Right lobe of liver (tissue), 6 donors: ENCODE results near the gene ACBD6. TPM values are rescaled to one million over a fixed set of nuclear protein-coding genes. Genes with fewer than 3 reads are reported as not detected.

Experiments
- ATAC-seq, 4 donors: fragments of 200-7000 bp; cut with Tn5 transposase; one replicate each; pipeline ENCODE4 v1.9.1; 2020; ENCODE audit warnings: mild to moderate bottlenecking in 4 of 4, moderate library complexity in 4 of 4
- DNase-seq, 3 donors: peaks; one replicate each; pipeline ENCODE4 v3.0.0-alpha.2; 2020
- H3K27ac ChIP-seq, 3 donors: fragments of 200-600 bp; one replicate each; pipeline ENCODE4 v1.8.0; 2022
- H3K27me3 ChIP-seq, 2 donors: fragments of 200-600 bp; one replicate each; pipeline ENCODE4 v1.8.0; 2022
- H3K36me3 ChIP-seq, 4 donors: fragments of 200-600 bp; sonication (generic) in 1 of 4; one replicate each; pipeline versions ENCODE4 v1.5.1 to v1.8.0; 2017 to 2022; ENCODE audit warnings: control low read depth in 1 of 4
- H3K4me1 ChIP-seq, 4 donors: fragments of 200-600 bp; sonication (generic) in 1 of 4; one replicate each; pipeline versions ENCODE4 v1.5.1 to v1.8.0; 2017 to 2022; ENCODE audit warnings: control low read depth in 1 of 4
- H3K4me3 ChIP-seq, 3 donors: fragments of 200-600 bp; one replicate each; pipeline ENCODE4 v1.8.0; 2022
- H3K9me3 ChIP-seq, 4 donors: fragments of 200-600 bp; sonication (generic) in 1 of 4; one replicate each; pipeline versions ENCODE4 v1.5.1 to v1.8.0; 2017 to 2022; ENCODE audit warnings: control low read depth in 1 of 4
- POLR2A ChIP-seq: fragments of 450-650 bp; IDR thresholded peaks from one replicate; pipeline ENCODE4 v1.6.1; 2017; ENCODE audit warnings: antibody characterized with exemption, mild to moderate bottlenecking
- WGBS: methylation state at CpG from one replicate; pipeline ENCODE4 v1.1.6; 2018; ENCODE audit warnings: low coverage, low lambda C conversion rate; ENCODE audit not compliant: insufficient coverage; ENCODE audit errors: missing lambda C conversion rate; 5-methylcytosine and 5-hydroxymethylcytosine counted together
- intact Hi-C, 2 donors: fragments of 100-400 bp; cut with DNase I; formaldehyde crosslinking; loops; one replicate each; pipeline versions ENCODE4 v1.11.2 to v1.14.1; 2022
- total RNA-seq, 6 experiments: library from RNA; depleted of rRNA in 2 of 6; stranded (reverse); fragments of >200 nt in 2 of 6; fragmentation: NEBNext Ultra II Directional in 3 of 6; extraction: Animal tissue kit (Norgen Biotek cat#: 25700) in 3 of 6; gene quantifications; one replicate each; pipeline versions ENCODE4 v1.1.0 to v1.2.4, GENCODE V29; 2016 to 2023
- TF ChIP-seq, protein P1 (sequence below), 4 donors: fragments of 200-600 bp in 3 of 4; fragments of 450-650 bp in 1 of 4; IDR thresholded peaks; one replicate each; pipeline versions ENCODE4 v1.5.1 to v1.8.0; 2016 to 2022; ENCODE audit warnings: antibody characterized with exemption in 4 of 4, mild to moderate bottlenecking in 2 of 4
- donor health status: DM: no; HTN: yes; CAD: no.
- donor health status: DM: no; HTN: no; CAD: no.
- donor health status: DM: no; HTN: no; CAD: no.
- donor health status: DM: no; HTN: yes; CAD: no.
- donor health status: DM: no; HTN: yes; CAD: no.

Gene ACBD6
- total RNA-seq, 6 experiments from 2014 or later: 9.5 to 18.9 (median 11.5) TPM

DNA sequence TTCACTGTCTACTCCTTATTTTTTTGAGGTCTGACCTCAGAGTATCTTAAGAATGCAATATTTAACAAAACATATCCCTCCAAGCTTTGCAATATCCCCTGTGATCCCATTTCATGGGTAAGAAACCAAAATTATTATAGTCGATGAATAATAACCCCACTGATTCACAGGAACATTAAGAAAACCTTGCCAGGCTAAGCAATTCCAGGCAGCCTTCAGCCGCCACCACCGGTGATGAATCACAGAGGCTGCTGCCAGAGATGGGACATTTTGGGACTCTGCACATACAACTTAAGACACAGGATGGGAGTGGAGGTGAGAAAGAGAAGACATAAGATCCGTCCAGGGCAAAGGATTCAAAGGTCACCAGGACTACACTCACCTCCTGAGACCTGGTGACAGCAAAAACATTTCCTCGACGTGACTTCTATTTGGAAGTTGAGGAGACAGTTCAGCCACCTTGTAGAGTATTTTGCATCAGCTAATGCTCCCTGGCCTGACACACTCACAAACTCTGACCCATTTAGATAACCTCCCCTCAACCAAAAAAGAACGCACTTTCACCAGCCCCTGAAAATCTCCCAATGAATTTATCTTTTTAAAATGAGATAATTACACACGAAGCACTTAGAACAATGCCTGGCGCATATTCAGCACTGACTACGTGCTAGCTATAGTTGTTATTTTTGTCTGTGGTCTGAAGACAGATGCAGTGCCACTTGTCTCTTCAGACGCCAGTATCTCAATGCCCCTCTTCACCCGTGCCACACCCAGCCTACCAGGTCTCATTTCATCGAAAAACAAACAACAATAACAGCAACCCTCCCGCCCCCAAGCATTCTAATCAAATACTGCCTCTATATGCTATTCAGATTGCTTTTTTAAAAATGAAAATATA, 38.6 kb upstream of the ACBD6 start:
- no peak for DNase-seq
- no peaks in the 10 kb centered on the region for H3K9me3 ChIP-seq
- peaks cover 0 to 4% (median 0%) of the 10 kb centered on the region in 4 donors for H3K4me1 ChIP-seq
- H3K27me3 ChIP-seq: no peaks in the 10 kb centered on the region
- H3K36me3 ChIP-seq: no peaks in the 10 kb centered on the region
- H3K27ac ChIP-seq: no peak overlapping the region
- peak in 1 of 4 donors; percentile 30 for ATAC-seq
- TF ChIP-seq POLR2A: no peak
- TF ChIP-seq, protein P1, sequence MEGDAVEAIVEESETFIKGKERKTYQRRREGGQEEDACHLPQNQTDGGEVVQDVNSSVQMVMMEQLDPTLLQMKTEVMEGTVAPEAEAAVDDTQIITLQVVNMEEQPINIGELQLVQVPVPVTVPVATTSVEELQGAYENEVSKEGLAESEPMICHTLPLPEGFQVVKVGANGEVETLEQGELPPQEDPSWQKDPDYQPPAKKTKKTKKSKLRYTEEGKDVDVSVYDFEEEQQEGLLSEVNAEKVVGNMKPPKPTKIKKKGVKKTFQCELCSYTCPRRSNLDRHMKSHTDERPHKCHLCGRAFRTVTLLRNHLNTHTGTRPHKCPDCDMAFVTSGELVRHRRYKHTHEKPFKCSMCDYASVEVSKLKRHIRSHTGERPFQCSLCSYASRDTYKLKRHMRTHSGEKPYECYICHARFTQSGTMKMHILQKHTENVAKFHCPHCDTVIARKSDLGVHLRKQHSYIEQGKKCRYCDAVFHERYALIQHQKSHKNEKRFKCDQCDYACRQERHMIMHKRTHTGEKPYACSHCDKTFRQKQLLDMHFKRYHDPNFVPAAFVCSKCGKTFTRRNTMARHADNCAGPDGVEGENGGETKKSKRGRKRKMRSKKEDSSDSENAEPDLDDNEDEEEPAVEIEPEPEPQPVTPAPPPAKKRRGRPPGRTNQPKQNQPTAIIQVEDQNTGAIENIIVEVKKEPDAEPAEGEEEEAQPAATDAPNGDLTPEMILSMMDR (IDR thresholded peaks at IDR 0.05): no peak
- intact Hi-C loops: no loop called here
- no peak overlapping the region for H3K4me3 ChIP-seq
- WGBS: 72% methylated on average over 14 of the region's 14 CpGs

DNA sequence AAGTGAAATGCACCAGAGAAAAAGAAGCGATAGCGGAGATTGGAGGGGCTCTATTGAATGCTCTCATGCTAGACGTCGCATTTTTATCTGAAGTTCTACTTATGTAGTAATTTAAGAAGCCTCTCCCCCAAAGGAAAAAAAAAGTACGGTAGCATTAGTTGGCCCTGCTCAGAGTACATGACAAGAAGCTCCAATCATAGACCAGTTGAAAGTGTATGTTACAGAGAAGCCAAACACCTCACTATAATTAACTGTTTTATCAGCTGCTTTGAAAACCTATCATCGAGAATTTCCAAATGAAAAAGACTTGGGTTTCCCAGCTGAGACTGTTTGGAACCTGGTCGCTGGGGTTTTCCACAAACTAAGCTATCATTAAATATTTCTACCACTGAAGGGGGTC, 36.8 kb upstream of the ACBD6 start:
- no peaks in the 10 kb centered on the region for H3K9me3 ChIP-seq
- no peak for TF ChIP-seq POLR2A
- TF ChIP-seq, protein P1 (IDR thresholded peaks at IDR 0.05): no peak
- H3K27ac ChIP-seq: no peak overlapping the region
- no peaks in the 10 kb centered on the region for H3K36me3 ChIP-seq
- peaks cover 0 to 2% (median 0%) of the 10 kb centered on the region in 4 donors for H3K4me1 ChIP-seq
- H3K4me3 ChIP-seq: no peak overlapping the region
- intact Hi-C loops: loop anchor here in 1 of 2 donors (10.0 kb wide), 1 partner anchor 326 kb away; no protein-coding TSS in a partner anchor
- DNase-seq: no peak
- 77% methylated on average over 7 of the region's 7 CpGs for WGBS
- H3K27me3 ChIP-seq: no peaks in the 10 kb centered on the region
- no peak for ATAC-seq

DNA sequence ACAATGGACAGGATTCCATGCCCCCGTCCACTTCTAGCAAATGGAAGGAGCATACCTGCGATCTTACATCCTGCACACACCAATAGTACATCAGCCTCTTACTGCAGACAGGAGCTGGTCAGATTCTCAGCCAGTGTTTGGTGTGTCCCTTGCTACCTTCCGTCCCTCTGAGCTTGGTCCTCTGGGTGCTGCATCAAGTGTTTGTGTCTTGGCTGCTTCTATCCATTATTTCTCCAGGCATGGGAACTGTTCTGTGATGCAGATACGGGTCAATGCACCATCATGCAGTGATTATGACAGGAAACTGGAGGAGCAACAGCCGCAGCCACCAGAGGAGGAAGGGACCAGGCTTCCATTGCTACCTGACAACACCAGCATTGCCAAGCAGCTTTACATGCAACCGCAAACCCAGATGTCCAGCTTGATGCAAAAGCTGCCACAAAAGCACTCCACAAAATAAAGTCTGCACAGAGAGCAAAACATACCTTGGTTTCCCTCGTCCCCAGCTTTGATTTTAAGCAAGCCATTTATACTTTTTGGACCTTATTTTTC, 34.5 kb upstream of the ACBD6 start:
- Histone ChIP-seq H3K27me3 (no peaks in the 10 kb centered on the region), H3K9me3 (no peaks in the 10 kb centered on the region), H3K36me3 (no peaks in the 10 kb centered on the region), H3K4me1 (no peaks in the 10 kb centered on the region), H3K4me3 (no peak overlapping the region), H3K27ac (no peak overlapping the region)
- TF ChIP-seq, protein P1 (IDR thresholded peaks at IDR 0.05): no peak
- no peak for TF ChIP-seq POLR2A
- no peak for ATAC-seq
- WGBS: 49% methylated on average over 7 of the region's 7 CpGs
- no peak for DNase-seq
- intact Hi-C loops: loop anchor here in 1 of 2 donors (10.0 kb wide), 1 partner anchor 328 kb away; no protein-coding TSS in a partner anchor

DNA sequence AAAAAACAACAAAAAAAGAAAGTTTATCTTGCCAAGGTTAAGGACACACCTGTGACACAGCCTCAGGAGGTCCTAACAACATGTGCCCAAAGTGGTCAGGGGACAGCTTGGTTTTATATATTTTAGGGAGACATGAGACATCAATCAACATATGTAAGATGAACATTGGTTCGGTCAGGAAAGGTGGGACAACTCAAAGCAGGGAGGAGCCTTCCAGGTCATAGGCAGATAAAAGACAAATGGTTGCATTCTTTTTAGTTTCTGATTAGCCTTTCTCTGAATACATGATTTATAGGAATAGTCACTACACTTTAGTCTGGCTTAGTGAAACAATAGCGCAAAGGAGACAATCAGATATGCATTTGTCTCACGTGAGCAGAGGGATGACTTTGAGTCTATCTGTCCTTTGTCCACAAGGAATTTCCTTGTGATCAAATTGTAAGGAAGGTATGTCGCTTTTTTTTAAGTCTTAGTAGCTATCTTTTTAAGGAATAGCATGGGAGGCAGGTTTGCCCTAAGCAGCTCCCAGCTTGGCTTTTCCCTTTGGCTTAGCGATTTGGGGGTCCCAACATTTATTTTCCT, 33.1 kb upstream of the ACBD6 start:
- Histone ChIP-seq H3K4me1 (no peaks in the 10 kb centered on the region), H3K27me3 (no peaks in the 10 kb centered on the region), H3K27ac (no peak overlapping the region), H3K4me3 (no peak overlapping the region), H3K36me3 (no peaks in the 10 kb centered on the region), H3K9me3 (no peaks in the 10 kb centered on the region)
- no peak for TF ChIP-seq POLR2A
- TF ChIP-seq, protein P1 (IDR thresholded peaks at IDR 0.05): no peak
- ATAC-seq (no peak), DNase-seq (no peak)
- 72% methylated on average over 5 of the region's 5 CpGs for WGBS
- intact Hi-C loops: loop anchor here in 1 of 2 donors (10.0 kb wide), 1 partner anchor 329 kb away; no protein-coding TSS in a partner anchor
